DLD1 (cell line): ENCODE data around the gene PCK2.

Experiments
- in situ Hi-C: cut with HindIII; loops from 2 replicates; pipeline ENCODE4 v1.10.0; 2017; ENCODE audit warnings: low sequenced_read_pairs

PCK2 gene

GRCh38 chr14:24074625-24075484 is 19.3 kb upstream of the PCK2 start:
- in situ Hi-C loops, result no loop called here

- in situ Hi-C loops, result no loop called here
Measured at GRCh38 chr14:24075485-24076301, 18.4 kb upstream of the PCK2 start.

GRCh38 chr14:24076302-24076601 is 17.9 kb upstream of the PCK2 start:
- in situ Hi-C loops, result no loop called here

- in situ Hi-C loops, result no loop called here
Measured at GRCh38 chr14:24077086-24077485, 17.0 kb upstream of the PCK2 start.

- in situ Hi-C loops, result no loop called here
Measured at GRCh38 chr14:24078146-24078545, 16.0 kb upstream of the PCK2 start.

GRCh38 chr14:24079491-24080141 is 14.5 kb upstream of the PCK2 start:
- in situ Hi-C loops, result no loop called here

GRCh38 chr14:24080142-24080530 is 14.0 kb upstream of the PCK2 start:
- in situ Hi-C loops, result no loop called here

GRCh38 chr14:24080888-24081738 is 13.0 kb upstream of the PCK2 start:
- in situ Hi-C loops, result no loop called here

- in situ Hi-C loops, result no loop called here
Measured at GRCh38 chr14:24081739-24082211, 12.3 kb upstream of the PCK2 start.

GRCh38 chr14:24082411-24083080 is 11.6 kb upstream of the PCK2 start:
- in situ Hi-C loops, result no loop called here

GRCh38 chr14:24083462-24083861 is 10.6 kb upstream of the PCK2 start:
- in situ Hi-C loops, result no loop called here

- in situ Hi-C loops, result no loop called here
Measured at GRCh38 chr14:24084440-24084839, 9.7 kb upstream of the PCK2 start.

- in situ Hi-C loops, result no loop called here
Measured at GRCh38 chr14:24085215-24085614, 8.9 kb upstream of the PCK2 start.

- in situ Hi-C loops, result no loop called here
Measured at GRCh38 chr14:24086193-24086955, 7.7 kb upstream of the PCK2 start.

- in situ Hi-C loops, result no loop called here
Measured at GRCh38 chr14:24087004-24087403, 7.1 kb upstream of the PCK2 start.

- in situ Hi-C loops, result no loop called here
Measured at GRCh38 chr14:24088095-24088494, 6.0 kb upstream of the PCK2 start.

- in situ Hi-C loops, result no loop called here
Measured at GRCh38 chr14:24089890-24090289, 4.2 kb upstream of the PCK2 start.

- in situ Hi-C loops, result no loop called here
Measured at GRCh38 chr14:24092110-24092504, 2.0 kb upstream of the PCK2 start.

GRCh38 chr14:24092505-24093206 is 1.5 kb upstream of the PCK2 start:
- in situ Hi-C loops, result no loop called here
